NCI-H345 (cell line): ENCODE measurements around the gene SLFN12.
A peak's percentile ranks its signal among the peaks of the same experiment; 100 is the strongest.
"Not testable (repeated sequence)": the region's sequence is repeated elsewhere in the genome, so short reads cannot be mapped to it uniquely, and the experiment has no call there.

Experiments
- DNase-seq: peaks from one replicate; lab custom pipeline; 2025; lab: John Stamatoyannopoulos, UW

The SLFN12 gene

GRCh38 chr17:35432176-35433074 lies at the start of gene SLFN12:
SLFN12 (minus strand) TSS chr17:35432500; CDS start chr17:35423028, 9,472 bp downstream.
- no peak for DNase-seq

DNA sequence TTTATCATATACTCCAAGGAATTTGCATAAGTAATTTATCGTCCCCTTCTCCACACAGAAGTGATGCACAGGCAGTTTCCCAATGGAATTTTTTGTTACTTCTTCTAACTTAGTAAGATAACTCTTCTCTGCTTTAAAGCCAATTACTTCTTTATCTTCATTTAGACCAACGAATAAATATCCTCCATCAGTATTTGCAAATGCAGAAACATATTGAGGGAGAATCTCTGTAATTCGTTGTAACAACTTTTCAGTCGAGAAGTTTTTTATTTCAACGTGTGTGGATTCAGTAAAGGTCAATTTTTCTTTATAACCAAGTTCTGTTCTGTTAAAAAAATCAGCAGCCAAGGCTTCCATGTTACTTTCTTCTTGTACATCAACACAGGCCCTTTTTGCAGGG lies 47.0 kb upstream of the SLFN12 start:
- no peak for DNase-seq

- DNase-seq: no peak
Measured at GRCh38 chr17:35477248-35477647, 44.9 kb upstream of the SLFN12 start.

GRCh38 chr17:35476283-35476820 lies 44.1 kb upstream of the SLFN12 start:
- no peak for DNase-seq

DNA sequence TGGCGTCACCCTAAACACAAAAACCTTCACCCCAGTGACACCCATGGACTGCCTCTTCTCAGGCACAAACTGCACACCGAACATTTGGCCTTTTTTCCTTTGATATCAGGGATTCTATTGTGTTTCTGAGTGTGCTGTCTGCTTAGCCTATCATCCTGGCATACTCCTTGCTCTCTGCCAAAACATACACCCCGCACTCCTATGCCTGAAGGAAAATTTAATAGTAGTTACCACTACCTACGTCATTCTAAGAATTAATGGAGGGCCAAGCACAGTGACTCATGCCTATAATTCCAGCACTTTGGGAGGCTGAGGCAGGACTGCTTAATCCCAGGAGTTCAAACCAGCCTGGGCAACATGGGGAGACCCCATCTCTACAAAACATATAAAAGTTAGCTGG lies 36.2 kb upstream of the SLFN12 start:
- DNase-seq: no peak

DNA sequence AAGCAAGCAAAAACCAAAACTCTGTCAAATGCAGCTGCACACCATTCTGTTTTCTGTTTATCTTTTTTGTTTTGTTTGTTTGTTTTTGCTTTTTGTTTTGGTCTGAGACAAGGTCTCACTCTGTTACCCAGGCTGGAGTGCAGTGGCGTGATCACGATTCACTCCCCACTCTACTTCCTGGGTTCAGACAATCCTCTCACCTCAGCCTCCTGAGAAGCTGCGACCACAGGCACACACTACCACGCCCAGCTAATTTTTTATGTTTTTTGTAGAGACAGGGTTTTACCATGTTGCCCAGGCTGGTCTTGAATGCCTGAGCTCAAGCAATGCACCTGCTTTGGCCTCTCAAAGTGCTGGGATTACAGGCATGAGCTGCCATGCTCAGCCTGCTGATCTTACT lies 35.5 kb upstream of the SLFN12 start:
- DNase-seq: no peak

- peak; percentile 42 for DNase-seq
Measured at GRCh38 chr17:35460354-35460851, 28.1 kb upstream of the SLFN12 start.

DNA sequence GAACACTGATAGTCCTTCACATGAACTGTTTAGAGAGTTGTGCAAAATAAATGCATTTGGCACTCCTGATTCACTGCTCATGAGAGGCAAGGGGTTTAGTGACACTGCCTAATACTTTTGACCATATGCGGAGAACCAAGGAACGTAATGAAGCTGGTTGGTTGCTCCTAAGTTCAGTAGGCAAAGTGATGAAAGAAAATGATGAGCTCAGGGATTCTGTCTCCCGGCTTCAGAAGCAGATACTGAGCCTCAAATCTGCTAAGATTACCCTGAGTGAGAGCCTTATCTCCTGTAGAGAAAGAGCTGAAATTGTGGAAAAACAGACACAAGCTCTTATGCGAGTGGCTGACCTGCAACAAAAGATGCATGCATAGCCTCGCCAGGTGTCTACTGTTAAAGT lies 21.7 kb upstream of the SLFN12 start:
- not testable (repeated sequence) for DNase-seq

- no peak for DNase-seq
Measured at GRCh38 chr17:35453171-35453570, 20.9 kb upstream of the SLFN12 start.

GRCh38 chr17:35449371-35449931 lies 17.2 kb upstream of the SLFN12 start:
- no peak for DNase-seq

- no peak for DNase-seq
Measured at GRCh38 chr17:35448899-35449227, 16.6 kb upstream of the SLFN12 start.

- DNase-seq: peak; percentile 29
Measured at GRCh38 chr17:35448214-35448898, 16.1 kb upstream of the SLFN12 start, which contains the start of gene SLFN13. SLFN13 (minus strand) TSS chr17:35448766; CDS start chr17:35445680, 3,086 bp downstream.

DNA sequence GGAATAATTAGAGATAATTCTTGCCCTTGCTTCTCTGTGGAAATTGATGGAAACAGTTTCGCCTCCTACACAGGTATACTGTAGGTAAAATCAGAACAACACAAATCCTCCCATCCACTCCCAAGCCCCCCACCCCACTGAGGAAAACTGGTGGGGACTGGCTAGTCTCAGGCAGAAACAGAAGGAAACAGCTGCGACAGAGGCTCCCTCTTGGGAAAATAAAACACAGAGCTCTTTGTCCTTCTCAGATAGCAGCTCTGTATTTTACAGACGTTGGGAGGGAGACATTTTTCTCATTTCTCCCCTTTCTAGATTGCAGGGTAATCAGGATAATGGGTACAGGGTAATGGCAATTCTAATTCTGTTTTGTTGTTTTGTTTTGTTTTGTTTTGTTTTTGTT lies 15.2 kb upstream of the SLFN12 start:
- DNase-seq: no peak

- DNase-seq: no peak
Measured at GRCh38 chr17:35438433-35438832, 6.1 kb upstream of the SLFN12 start.

DNA sequence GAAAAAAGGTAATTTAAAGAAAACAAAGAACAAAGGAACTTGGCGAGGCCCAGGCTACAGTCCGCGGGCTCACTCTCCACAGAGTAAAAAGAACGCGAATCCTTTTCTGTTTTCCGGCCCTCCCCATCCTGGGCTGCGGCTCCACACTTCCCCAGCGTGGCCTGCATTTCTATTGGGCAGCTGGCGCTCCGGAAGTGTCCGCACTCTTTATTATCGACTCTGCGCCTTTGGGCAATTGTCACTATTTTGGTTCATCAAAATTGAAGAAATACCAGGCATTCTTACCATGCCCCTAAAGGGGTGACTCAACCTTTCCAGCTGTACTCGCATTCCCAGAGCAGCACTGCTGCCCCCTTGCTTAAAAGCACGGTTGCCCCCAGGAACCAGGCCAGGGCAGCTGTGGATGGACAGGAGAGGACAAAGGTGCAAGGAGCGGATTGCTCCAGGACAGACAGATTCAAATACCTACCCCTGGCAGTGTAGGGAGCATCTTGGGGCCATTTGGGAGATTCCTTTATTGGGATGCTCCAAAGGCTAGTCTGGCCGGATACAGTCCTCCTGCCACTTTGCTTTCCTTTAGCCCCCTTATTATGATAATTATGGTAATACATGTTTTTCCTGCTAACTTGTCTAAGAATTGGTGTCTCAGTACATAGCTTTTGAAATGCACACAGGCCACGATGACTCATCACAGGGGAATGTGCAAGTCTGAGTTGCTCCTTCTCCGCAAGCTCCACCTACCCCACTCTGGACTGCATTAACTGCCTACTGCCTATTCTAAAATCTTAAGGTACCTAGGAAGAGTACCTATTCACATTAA lies 985 bp upstream of the SLFN12 start:
- no peak for DNase-seq

DNA sequence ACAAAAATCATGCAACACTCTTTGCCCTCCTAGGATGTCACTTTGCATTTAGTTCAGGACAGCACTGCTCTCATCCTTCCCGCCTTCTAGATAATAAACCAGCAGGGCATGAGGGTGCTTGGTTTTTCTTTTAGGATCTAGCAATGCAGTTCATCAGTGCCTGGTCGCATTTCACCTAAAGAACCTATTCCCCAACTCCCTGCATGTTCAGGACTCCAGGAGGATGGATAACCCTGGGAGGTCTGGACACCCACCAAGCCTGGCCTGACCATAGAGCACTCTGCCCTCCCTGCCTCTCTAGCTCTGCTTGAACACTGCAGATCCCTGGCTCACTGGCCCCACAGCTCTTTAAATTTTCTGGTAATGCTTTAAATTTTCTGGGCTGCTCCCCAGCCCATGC lies 2.6 kb downstream of the SLFN12 start:
- DNase-seq: no peak

DNA sequence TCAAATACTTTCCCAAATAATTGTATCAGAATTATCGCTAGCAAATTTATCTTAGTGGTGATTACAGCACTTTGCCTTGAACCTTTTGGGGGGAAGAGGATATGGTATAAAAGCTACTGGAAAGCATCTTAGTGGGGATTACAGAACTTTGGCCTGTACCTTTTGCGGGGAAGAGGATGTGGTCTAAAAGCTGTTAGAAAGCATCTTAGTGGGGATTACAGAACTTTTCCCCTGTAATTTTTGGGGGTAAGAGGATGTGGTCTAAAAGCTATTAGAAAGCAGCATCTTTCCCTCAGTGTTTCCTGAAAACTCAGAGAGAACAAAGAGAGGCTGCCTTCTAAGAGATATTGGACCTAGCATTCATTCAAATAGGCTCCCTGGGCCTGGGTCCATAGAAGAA lies 4.1 kb downstream of the SLFN12 start:
- no peak for DNase-seq

DNA sequence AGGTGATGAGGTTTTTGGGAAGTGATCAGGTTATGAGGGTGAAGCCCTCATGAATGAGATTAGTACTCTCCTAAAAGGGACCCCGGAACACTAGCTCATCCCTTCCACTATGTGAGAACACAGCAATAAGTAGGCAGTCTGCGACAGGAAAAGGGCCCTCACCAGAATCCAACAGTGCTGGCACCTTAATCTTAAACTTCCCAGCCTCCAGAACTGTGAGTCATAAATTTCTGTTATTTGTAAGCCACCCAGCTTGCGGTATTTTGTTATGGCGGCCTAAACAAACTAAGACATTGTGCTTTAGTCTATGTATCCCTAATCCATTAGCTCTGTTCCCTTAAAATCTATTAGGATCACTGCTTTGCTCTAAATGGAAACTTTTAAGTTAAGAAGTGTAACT lies 8.5 kb downstream of the SLFN12 start:
- DNase-seq: no peak

DNA sequence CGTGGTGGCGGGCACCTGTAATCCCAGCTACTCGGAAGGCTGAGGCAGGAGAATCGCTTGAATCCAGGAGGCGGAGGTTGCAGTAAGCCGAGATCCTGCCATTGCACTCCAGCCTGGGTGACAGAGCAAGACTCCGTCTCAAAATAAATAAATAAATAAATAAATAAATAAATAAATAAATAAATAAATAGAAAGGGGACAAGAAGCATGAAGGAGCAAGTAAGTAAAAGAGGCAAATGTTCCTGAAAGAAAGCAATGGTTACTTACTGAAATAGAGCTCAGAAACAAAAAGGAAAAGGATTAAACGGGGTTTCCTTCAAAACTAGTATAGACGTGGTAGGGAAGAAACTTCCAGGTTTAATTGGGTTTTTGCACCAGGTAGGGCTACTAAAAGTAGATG lies 11.2 kb downstream of the SLFN12 start:
- not testable (repeated sequence) for DNase-seq

DNA sequence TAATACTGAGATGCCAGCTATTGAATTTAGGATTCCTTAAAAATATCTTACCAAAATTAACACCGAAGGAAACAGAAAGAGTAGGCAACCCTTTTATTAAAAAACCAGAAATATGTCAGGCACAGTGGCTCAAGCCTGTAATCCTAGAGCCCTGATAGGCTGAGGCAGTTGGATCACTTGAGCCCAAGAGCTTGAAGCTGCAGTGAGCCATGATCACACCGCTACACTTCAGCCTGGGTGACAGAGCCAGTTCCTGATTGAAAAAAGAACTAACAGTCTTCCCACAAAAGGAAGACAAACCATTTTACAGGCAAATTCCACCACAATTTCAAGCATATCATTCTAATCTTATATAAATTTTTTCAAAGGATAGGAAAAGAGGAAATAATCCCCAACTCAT lies 15.6 kb downstream of the SLFN12 start:
- no peak for DNase-seq

DNA sequence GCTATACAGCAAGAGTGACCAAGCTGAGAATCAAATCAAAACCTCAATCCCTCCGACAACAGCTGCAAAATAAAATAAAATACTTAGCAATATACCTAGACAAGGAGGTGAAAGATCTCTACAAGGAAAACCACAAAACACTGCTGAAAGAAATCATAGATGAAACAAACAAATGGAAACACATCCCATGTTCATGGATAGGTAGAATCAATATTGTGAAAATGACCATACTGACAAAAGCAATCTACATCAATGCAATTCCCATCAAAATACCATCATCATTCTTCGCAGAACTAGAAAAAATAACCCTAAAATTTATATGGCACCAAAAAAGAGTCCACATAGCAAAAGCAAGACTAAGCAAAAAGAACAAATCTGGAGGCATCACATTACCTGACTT lies 17.6 kb downstream of the SLFN12 start:
- not testable (repeated sequence) for DNase-seq

DNA sequence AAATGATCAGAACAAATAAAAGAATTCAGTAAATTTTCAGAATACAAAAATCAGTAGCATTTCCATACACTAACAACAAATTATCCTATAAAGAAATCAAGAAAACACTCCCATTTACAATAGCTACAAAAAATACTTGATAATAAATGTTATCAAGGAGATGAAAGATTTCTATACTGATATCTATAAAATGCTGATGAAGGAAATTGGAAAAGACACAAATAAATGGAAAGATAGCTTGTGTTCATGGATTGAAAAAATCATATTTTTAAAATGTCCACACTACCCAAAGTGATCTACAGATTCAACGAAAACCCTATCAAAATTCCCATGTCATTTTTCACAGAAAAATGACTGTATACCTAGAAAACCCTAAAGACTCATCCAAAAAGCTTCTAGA lies 18.1 kb downstream of the SLFN12 start:
- no peak for DNase-seq
